ENCODE measurements around the gene OR14C36.

Gene OR14C36

DNA sequence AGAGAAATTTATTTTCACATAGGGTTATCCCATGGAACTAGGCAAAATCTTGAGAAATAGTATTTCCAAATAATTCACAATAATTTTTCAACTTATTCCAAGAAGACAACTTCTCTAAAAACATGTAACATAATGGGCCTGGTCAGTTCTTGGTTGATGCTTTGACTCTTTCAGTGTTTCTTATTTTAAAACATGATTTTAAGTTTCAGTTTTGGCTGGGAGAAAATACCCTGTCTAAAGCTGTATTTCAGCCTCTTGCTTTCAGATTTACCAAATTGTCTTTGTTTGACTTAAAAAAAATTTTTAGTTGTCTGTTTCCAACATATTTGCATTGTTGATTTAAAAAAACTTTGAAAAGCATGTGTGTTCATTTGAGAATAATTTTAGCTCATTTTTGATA is 18.0 kb downstream of the OR14C36 start:
- H3K27me3 ChIP-seq (ENCODE audit: control insufficient read depth in 5 of 5, insufficient read depth in 4 of 5, low read length in 5 of 5): no peaks in the 10 kb centered on the region
- no peaks in the 10 kb centered on the region for H3K4me1 ChIP-seq (ENCODE audit: control insufficient read depth in 5 of 5, insufficient read depth in 5 of 5, low read length in 5 of 5)
- H3K9me3 ChIP-seq (ENCODE audit: control insufficient read depth in 5 of 5, low read length in 5 of 5): peaks cover 0 to 8% (median 0%) of the 10 kb centered on the region in 5 donors
- H3K9ac ChIP-seq (ENCODE audit: low read length in 5 of 5): no peak overlapping the region
- H3K4me3 ChIP-seq (ENCODE audit: low read depth in 1 of 5, low read length in 5 of 5): no peak overlapping the region
- H3K36me3 ChIP-seq (ENCODE audit: control insufficient read depth in 5 of 5, insufficient read depth in 5 of 5, low read length in 5 of 5): no peaks in the 10 kb centered on the region
- no peak overlapping the region for H3K27ac ChIP-seq (ENCODE audit: low read depth, low read length)

DNA sequence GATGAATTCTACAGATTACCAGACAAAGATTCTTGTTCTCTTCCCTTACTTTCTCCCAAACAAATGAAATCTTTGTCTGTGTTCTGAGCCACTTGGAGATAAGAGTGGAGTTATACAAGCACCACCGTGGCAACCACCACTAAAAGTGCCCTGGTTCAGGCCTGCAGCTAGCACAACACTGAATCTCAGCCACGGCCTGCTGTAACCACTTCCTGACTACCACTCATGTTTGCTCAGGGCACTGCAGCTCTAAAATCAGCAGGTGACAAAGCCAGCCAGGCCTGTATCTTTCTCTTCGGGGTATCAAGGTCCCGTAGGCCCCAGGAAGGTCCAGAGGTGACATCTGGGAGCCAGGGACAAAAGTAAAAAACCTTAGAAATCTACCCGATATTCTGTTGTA is 23.8 kb downstream of the OR14C36 start:
- no peak overlapping the region for H3K9ac ChIP-seq (ENCODE audit: low read length in 5 of 5)

DNA sequence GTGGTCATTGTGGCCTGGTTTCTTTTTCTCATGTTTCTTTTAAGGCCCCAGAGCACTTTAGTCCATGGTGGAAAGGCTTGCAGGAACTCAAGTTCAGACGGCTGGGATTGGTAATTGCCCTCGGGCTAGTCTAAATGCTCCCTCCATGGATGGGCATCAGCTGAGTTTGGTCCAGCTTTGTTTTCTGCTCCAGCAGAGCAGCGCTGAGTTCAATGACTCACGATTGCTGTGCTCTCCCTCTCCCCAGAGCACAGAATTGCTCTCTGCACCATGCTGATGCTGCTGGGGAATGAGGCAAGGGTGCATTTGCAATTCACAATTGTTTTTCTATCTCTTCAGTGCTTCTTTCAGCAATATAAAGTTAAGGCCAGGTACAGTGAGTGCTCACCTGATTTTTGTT is 25.2 kb downstream of the OR14C36 start:
- H3K4me1 ChIP-seq (ENCODE audit: control insufficient read depth in 5 of 5, insufficient read depth in 5 of 5, low read length in 5 of 5): no peaks in the 10 kb centered on the region
- H3K9ac ChIP-seq (ENCODE audit: low read length in 5 of 5): no peak overlapping the region
- no peak overlapping the region for H3K27ac ChIP-seq (ENCODE audit: low read depth, low read length)
- H3K9me3 ChIP-seq (ENCODE audit: control insufficient read depth in 5 of 5, low read length in 5 of 5): peaks cover 0 to 2% (median 0%) of the 10 kb centered on the region in 5 donors
- H3K27me3 ChIP-seq (ENCODE audit: control insufficient read depth in 5 of 5, insufficient read depth in 4 of 5, low read length in 5 of 5): no peaks in the 10 kb centered on the region
- H3K36me3 ChIP-seq (ENCODE audit: control insufficient read depth in 5 of 5, insufficient read depth in 5 of 5, low read length in 5 of 5): no peaks in the 10 kb centered on the region
- no peak overlapping the region for H3K4me3 ChIP-seq (ENCODE audit: low read depth in 1 of 5, low read length in 5 of 5)

More for the DNA sequence above, 23.8 kb downstream of the OR14C36 start:
- Histone ChIP-seq H3K9me3 (ENCODE audit: control insufficient read depth in 5 of 5, low read length in 5 of 5) (peaks cover 0 to 2% (median 0%) of the 10 kb centered on the region in 5 donors), H3K4me3 (ENCODE audit: low read depth in 1 of 5, low read length in 5 of 5) (no peak overlapping the region), H3K27ac (ENCODE audit: low read depth, low read length) (no peak overlapping the region), H3K36me3 (ENCODE audit: control insufficient read depth in 5 of 5, insufficient read depth in 5 of 5, low read length in 5 of 5) (no peaks in the 10 kb centered on the region), H3K4me1 (ENCODE audit: control insufficient read depth in 5 of 5, insufficient read depth in 5 of 5, low read length in 5 of 5) (no peaks in the 10 kb centered on the region), H3K27me3 (ENCODE audit: control insufficient read depth in 5 of 5, insufficient read depth in 4 of 5, low read length in 5 of 5) (no peaks in the 10 kb centered on the region)

DNA sequence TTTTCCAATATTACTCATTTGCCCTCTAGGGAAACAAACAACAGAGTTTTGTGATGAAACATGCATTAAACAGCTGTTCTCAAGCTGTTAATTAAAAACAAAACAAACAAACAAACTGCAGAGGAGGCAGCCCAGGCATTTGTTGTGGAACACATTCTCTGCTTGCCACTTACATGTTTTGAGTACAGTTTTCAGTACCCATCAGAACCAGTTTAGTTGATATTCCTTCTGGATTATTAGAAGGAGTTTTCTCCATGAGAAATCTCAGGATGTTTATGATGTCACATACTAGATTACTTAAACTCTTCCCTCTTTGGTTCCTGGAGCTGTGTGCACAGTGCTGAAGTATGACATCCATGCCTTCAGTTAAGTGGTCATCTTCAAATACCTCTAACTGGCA is 26.9 kb downstream of the OR14C36 start, which contains the start of gene OR2T6:
OR2T6 (plus strand) TSS at position 301 of the 400 bp plus-strand sequence. CDS start 11,863 bp downstream, outside the sequence.
- Histone ChIP-seq H3K4me3 (ENCODE audit: low read depth in 1 of 5, low read length in 5 of 5) (no peak within 1 kb of the TSS), H3K9ac (ENCODE audit: low read length in 5 of 5) (no peak within 1 kb of the TSS), H3K9me3 (ENCODE audit: control insufficient read depth in 5 of 5, low read length in 5 of 5) (peaks cover 0 to 2% (median 0%) of the 10 kb centered on the region in 5 donors), H3K4me1 (ENCODE audit: control insufficient read depth in 5 of 5, insufficient read depth in 5 of 5, low read length in 5 of 5) (no peaks in the 10 kb centered on the region), H3K27me3 (ENCODE audit: control insufficient read depth in 5 of 5, insufficient read depth in 4 of 5, low read length in 5 of 5) (no peaks in the 10 kb centered on the region), H3K36me3 (ENCODE audit: control insufficient read depth in 5 of 5, insufficient read depth in 5 of 5, low read length in 5 of 5) (no peaks in the 10 kb centered on the region), H3K27ac (ENCODE audit: low read depth, low read length) (no peak within 1 kb of the TSS)

DNA sequence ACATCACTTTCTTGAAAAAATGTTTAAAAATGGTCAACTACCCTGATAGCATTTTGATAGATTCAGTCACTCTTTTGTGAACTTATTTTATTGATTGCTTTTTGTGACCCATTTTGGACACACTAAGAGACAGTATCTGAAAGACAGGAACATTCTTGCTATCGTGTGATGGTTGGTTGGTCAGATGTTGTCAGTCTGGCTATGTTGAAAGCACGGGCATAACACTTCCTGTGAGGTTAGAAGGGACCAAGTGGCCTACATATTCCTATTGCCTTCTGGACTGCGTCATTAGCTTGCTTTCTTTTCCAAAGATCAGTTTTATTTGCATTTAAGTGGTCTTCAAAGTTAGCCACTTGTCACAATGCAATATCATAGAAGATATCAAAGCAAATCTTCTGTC is 28.3 kb downstream of the OR14C36 start:
- H3K9me3 ChIP-seq (ENCODE audit: control insufficient read depth in 5 of 5, low read length in 5 of 5): peaks cover 0 to 2% (median 0%) of the 10 kb centered on the region in 5 donors
- H3K4me3 ChIP-seq (ENCODE audit: low read depth in 1 of 5, low read length in 5 of 5): no peak overlapping the region
- H3K27me3 ChIP-seq (ENCODE audit: control insufficient read depth in 5 of 5, insufficient read depth in 4 of 5, low read length in 5 of 5): no peaks in the 10 kb centered on the region
- H3K27ac ChIP-seq (ENCODE audit: low read depth, low read length): no peak overlapping the region
- H3K4me1 ChIP-seq (ENCODE audit: control insufficient read depth in 5 of 5, insufficient read depth in 5 of 5, low read length in 5 of 5): no peaks in the 10 kb centered on the region
- no peaks in the 10 kb centered on the region for H3K36me3 ChIP-seq (ENCODE audit: control insufficient read depth in 5 of 5, insufficient read depth in 5 of 5, low read length in 5 of 5)
- H3K9ac ChIP-seq (ENCODE audit: low read length in 5 of 5): no peak overlapping the region

DNA sequence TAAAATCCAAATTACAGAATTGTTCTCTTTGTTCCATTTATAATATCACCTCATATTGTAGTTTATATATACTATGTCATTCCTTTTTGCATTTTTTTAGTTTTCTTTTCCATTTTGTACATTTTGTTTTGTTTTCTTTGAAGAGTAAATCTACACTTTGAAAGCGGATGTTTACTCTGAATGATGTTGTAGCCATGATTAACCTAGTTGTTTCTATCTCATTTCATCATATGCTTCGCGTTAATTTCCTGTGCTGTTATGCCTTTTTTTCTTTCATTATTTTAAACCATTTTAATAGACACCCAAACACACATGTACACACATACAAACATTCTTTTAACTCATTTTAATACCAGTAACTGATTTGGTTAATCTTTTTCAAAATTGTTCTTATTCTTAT is 32.3 kb downstream of the OR14C36 start:
- Histone ChIP-seq H3K4me3 (ENCODE audit: low read depth in 1 of 5, low read length in 5 of 5) (no peak overlapping the region), H3K27ac (ENCODE audit: low read depth, low read length) (no peak overlapping the region), H3K9me3 (ENCODE audit: control insufficient read depth in 5 of 5, low read length in 5 of 5) (no peaks in the 10 kb centered on the region), H3K4me1 (ENCODE audit: control insufficient read depth in 5 of 5, insufficient read depth in 5 of 5, low read length in 5 of 5) (no peaks in the 10 kb centered on the region), H3K36me3 (ENCODE audit: control insufficient read depth in 5 of 5, insufficient read depth in 5 of 5, low read length in 5 of 5) (no peaks in the 10 kb centered on the region), H3K27me3 (ENCODE audit: control insufficient read depth in 5 of 5, insufficient read depth in 4 of 5, low read length in 5 of 5) (no peaks in the 10 kb centered on the region), H3K9ac (ENCODE audit: low read length in 5 of 5) (no peak overlapping the region)

DNA sequence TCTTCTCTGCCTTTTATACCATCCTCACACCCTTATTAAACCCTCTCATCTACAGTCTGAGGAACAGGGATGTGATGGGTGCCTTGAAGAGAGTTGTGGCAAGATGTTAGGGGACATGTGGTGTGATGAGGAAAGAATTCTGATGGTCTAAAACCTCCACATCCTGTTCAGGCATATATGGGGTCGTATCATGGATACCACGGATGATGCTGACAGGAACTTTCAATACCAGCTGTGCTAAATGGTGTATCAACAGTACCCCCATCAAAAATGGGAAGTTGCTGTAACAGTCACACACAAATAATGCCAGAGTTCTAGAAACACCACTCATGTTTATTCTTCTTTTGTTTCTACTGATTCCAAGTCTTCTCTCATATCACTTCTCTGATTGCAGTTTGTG is 39.9 kb downstream of the OR14C36 start:
- Histone ChIP-seq H3K4me3 (ENCODE audit: low read depth in 1 of 5, low read length in 5 of 5) (no peak overlapping the region), H3K27ac (ENCODE audit: low read depth, low read length) (no peak overlapping the region), H3K9me3 (ENCODE audit: control insufficient read depth in 5 of 5, low read length in 5 of 5) (peaks cover 0 to 5% (median 0%) of the 10 kb centered on the region in 5 donors), H3K27me3 (ENCODE audit: control insufficient read depth in 5 of 5, insufficient read depth in 4 of 5, low read length in 5 of 5) (no peaks in the 10 kb centered on the region), H3K4me1 (ENCODE audit: control insufficient read depth in 5 of 5, insufficient read depth in 5 of 5, low read length in 5 of 5) (no peaks in the 10 kb centered on the region), H3K36me3 (ENCODE audit: control insufficient read depth in 5 of 5, insufficient read depth in 5 of 5, low read length in 5 of 5) (no peaks in the 10 kb centered on the region), H3K9ac (ENCODE audit: low read length in 5 of 5) (no peak overlapping the region)

DNA sequence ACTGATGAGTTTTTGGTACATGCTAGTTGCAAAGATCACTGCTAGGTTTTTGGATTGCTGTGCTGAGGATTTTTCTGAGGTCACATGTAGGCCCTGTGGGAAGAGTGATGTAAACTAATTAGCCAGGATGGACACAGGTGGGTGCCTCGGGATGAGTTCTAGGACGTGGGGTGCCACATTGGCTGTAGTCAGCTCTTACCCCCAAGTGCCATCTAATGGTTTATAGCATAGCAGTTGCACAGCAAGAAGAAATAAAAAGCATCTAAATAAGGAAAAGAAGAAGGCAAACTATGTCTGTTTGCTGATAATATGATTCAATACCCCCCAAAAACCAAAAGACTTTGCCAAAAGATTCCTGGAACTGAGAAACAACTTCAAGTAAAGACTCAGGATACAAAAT is 44.5 kb downstream of the OR14C36 start:
- Histone ChIP-seq H3K4me1 (ENCODE audit: control insufficient read depth in 5 of 5, insufficient read depth in 5 of 5, low read length in 5 of 5) (no peaks in the 10 kb centered on the region), H3K27ac (ENCODE audit: low read depth, low read length) (no peak overlapping the region), H3K27me3 (ENCODE audit: control insufficient read depth in 5 of 5, insufficient read depth in 4 of 5, low read length in 5 of 5) (no peaks in the 10 kb centered on the region), H3K9ac (ENCODE audit: low read length in 5 of 5) (no peak overlapping the region), H3K9me3 (ENCODE audit: control insufficient read depth in 5 of 5, low read length in 5 of 5) (no peaks in the 10 kb centered on the region), H3K4me3 (ENCODE audit: low read depth in 1 of 5, low read length in 5 of 5) (no peak overlapping the region), H3K36me3 (ENCODE audit: control insufficient read depth in 5 of 5, insufficient read depth in 5 of 5, low read length in 5 of 5) (no peaks in the 10 kb centered on the region)
